Tibial nerve (tissue), 4 donors: ENCODE measurements around the gene WSCD2. TPM values are rescaled to one million over a fixed set of nuclear protein-coding genes. Genes with fewer than 3 reads are reported as not detected.

Experiments used
- DNase-seq, 2 donors: peaks; one replicate each; pipeline ENCODE4 v3.0.0-alpha.2; 2019; ENCODE audit warnings: low spot score in 2 of 2
- H3K27ac ChIP-seq, 4 donors: fragments of 200-600 bp; sonication (generic) in 3 of 4; one replicate each; pipeline ENCODE4 v1.5.1; 2017 to 2019; ENCODE audit warnings: mild to moderate bottlenecking in 1 of 4
- H3K27me3 ChIP-seq, 2 donors: fragments of 200-600 bp; sonication (generic) in 1 of 2; one replicate each; pipeline versions ENCODE4 v1.5.1 to v1.6.0; 2017 to 2019
- H3K36me3 ChIP-seq, 3 donors: fragments of 200-600 bp; sonication (generic); one replicate each; pipeline ENCODE4 v1.5.1; 2018 to 2019
- H3K4me1 ChIP-seq, 4 donors: fragments of 200-600 bp; sonication (generic) in 3 of 4; one replicate each; pipeline ENCODE4 v1.5.1; 2017 to 2019
- H3K4me3 ChIP-seq, 4 donors: fragments of 200-600 bp; sonication (generic) in 3 of 4; one replicate each; pipeline ENCODE4 v1.5.1; 2017 to 2019; ENCODE audit warnings: mild to moderate bottlenecking in 1 of 4, moderate library complexity in 1 of 4
- H3K9me3 ChIP-seq, 4 donors: fragments of 200-600 bp; sonication (generic) in 3 of 4; one replicate each; pipeline ENCODE4 v1.5.1; 2017 to 2019
- EP300 ChIP-seq, 2 donors: sonication (generic); formaldehyde crosslinking; IDR thresholded peaks; one replicate each; pipeline ENCODE4 v1.6.1; 2017; ENCODE audit warnings: antibody characterized with exemption in 2 of 2, mild to moderate bottlenecking in 1 of 2
- POLR2A ChIP-seq, 2 donors: fragments of 450-650 bp; IDR thresholded peaks; one replicate each; pipeline ENCODE4 v1.6.1; 2017; ENCODE audit warnings: antibody characterized with exemption in 2 of 2, mild to moderate bottlenecking in 2 of 2, moderate library complexity in 2 of 2
- WGBS, 2 donors: methylation state at CpG; one replicate each; pipeline ENCODE4 v1.1.5; 2018; 5-methylcytosine and 5-hydroxymethylcytosine counted together
- total RNA-seq, 4 donors: library from RNA; depleted of rRNA; stranded (reverse); fragments of >200 nt; gene quantifications; one replicate each; pipeline ENCODE4 v1.1.0, GENCODE V29; 2016
- TF ChIP-seq, protein P1 (sequence below), 5 experiments: fragments of 200-600 bp in 3 of 5; fragments of 450-650 bp in 2 of 5; sonication (generic) in 3 of 5; IDR thresholded peaks; one replicate each; pipeline ENCODE4 v1.5.1; 2016 to 2019; ENCODE audit warnings: antibody characterized with exemption in 5 of 5, mild to moderate bottlenecking in 3 of 5, moderate library complexity in 2 of 5

Gene WSCD2
- total RNA-seq, 4 donors from 2014 or later, result 4.2 to 38.9 (median 20.8) TPM

DNA sequence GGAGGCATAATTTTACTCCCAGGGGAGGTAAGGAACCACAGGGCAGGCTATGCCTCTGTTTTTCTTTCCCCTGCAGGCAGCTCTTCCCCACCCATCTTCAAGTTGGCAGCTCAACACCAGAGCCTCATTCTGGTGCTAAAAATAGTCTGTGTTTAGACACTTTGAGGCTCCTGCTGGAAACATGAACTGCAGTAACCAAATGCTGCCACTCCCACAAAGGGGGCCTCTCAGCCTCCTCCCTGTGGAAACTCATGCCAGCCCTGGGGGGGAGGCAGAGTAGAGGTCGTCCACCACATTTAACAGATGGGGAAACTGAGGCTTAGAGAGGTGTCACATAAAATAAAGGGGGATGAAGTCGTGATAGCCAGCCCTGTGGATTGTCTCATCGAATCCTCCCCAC, 61.4 kb downstream of the WSCD2 start:
- Histone ChIP-seq H3K27ac (peak overlapping the region in 2 of 4 donors; percentile 18 to 50), H3K4me1 (peaks cover 0 to 13% (median 0%) of the 10 kb centered on the region in 4 donors), H3K36me3 (no peaks in the 10 kb centered on the region), H3K4me3 (no peak overlapping the region), H3K9me3 (peaks cover 0 to 7% (median 0%) of the 10 kb centered on the region in 4 donors), H3K27me3 (no peaks in the 10 kb centered on the region)
- 51 to 54% methylated on average over 3 of the region's 3 CpGs for WGBS, 2 donors
- DNase-seq, result peak in 1 of 2 donors; percentile 5
- TF ChIP-seq, protein P1, sequence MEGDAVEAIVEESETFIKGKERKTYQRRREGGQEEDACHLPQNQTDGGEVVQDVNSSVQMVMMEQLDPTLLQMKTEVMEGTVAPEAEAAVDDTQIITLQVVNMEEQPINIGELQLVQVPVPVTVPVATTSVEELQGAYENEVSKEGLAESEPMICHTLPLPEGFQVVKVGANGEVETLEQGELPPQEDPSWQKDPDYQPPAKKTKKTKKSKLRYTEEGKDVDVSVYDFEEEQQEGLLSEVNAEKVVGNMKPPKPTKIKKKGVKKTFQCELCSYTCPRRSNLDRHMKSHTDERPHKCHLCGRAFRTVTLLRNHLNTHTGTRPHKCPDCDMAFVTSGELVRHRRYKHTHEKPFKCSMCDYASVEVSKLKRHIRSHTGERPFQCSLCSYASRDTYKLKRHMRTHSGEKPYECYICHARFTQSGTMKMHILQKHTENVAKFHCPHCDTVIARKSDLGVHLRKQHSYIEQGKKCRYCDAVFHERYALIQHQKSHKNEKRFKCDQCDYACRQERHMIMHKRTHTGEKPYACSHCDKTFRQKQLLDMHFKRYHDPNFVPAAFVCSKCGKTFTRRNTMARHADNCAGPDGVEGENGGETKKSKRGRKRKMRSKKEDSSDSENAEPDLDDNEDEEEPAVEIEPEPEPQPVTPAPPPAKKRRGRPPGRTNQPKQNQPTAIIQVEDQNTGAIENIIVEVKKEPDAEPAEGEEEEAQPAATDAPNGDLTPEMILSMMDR (IDR thresholded peaks at IDR 0.05), result no peak
- peak in 1 of 2 donors; percentile 25 for TF ChIP-seq EP300 (IDR thresholded peaks at IDR 0.05)

DNA sequence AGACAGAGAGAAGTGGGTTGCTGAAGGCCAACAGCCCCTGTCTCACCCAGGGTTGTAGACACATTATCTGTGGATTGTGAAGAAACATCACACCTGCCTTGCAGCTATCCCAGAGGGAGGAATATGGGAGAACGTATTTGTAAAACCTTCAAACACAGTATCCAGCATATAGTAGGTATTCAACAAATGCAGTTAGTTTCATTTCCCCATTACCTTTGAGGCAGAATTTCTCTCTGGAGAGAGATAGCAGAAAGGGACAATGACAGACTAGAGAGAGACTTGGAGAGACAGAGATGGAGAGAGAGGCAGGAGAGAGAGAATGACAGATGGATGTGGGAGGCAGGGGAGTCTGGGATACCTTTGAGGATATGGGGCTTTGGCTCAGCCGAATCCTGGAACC, 62.0 kb downstream of the WSCD2 start:
- Histone ChIP-seq H3K9me3 (peaks cover 0 to 7% (median 0%) of the 10 kb centered on the region in 4 donors), H3K4me3 (no peak overlapping the region), H3K27me3 (no peaks in the 10 kb centered on the region), H3K27ac (peak overlapping the region in 2 of 4 donors; percentile 18 to 50), H3K4me1 (peaks cover 0 to 13% (median 0%) of the 10 kb centered on the region in 4 donors), H3K36me3 (no peaks in the 10 kb centered on the region)
- 73 to 78% methylated on average over 2 of the region's 2 CpGs for WGBS, 2 donors
- TF ChIP-seq EP300 (IDR thresholded peaks at IDR 0.05) (no peak), POLR2A (IDR thresholded peaks at IDR 0.05) (no peak)
- TF ChIP-seq, protein P1 (IDR thresholded peaks at IDR 0.05), result no peak
- DNase-seq, result no peak

DNA sequence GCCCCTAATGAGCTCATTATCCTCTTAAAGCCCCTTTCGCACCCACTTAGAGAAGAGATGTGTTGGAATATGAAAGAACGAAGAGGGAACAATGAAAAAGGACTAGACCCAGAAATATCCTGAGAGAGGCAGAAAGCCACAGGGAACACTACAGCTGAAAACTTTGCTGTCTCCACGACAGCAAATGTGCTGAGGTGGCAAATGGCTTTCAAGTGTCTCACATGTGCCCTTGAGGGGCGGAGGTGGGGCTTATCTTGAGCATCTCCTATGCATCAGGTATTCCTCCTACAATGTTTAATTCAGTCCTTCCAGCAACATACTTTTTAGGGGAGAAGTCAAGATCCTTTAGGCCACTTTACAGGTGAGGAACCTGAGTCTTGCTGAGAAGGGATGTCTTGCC, 62.9 kb downstream of the WSCD2 start:
- peak overlapping the region in 1 of 4 donors; percentile 50 for H3K27ac ChIP-seq
- no peak for DNase-seq
- H3K4me1 ChIP-seq, result peaks cover 0 to 13% (median 0%) of the 10 kb centered on the region in 4 donors
- H3K36me3 ChIP-seq, result no peaks in the 10 kb centered on the region
- TF ChIP-seq, protein P1 (IDR thresholded peaks at IDR 0.05), result no peak
- TF ChIP-seq EP300 (IDR thresholded peaks at IDR 0.05) (no peak), POLR2A (IDR thresholded peaks at IDR 0.05) (no peak)
- whole genome bisulfite sequencing, 2 donors, result 52 to 65% methylated on average over 4 of the region's 4 CpGs
- no peaks in the 10 kb centered on the region for H3K27me3 ChIP-seq
- H3K4me3 ChIP-seq, result no peak overlapping the region
- peaks cover 0 to 7% (median 0%) of the 10 kb centered on the region in 4 donors for H3K9me3 ChIP-seq

DNA sequence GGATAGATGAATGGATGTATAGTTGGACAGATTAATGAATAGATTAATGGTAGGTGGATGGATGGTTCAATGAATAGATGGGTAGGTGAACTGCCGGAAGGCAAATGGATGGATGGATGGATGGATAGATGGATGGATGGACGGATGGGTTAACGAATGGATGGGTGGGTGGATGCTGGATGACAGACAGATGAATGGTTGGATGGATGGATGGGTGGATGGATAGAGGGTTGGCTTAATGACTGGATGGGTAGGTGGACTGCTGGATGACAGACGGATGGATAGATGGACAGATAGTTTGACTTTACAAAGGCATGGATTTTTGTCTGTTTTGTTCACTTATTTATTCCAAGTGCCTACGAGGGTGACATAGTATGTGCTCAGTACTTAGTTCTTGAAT, 64.4 kb downstream of the WSCD2 start:
- no peaks in the 10 kb centered on the region for H3K27me3 ChIP-seq
- no peak for TF ChIP-seq POLR2A (IDR thresholded peaks at IDR 0.05)
- no peak for DNase-seq
- H3K36me3 ChIP-seq, result no peaks in the 10 kb centered on the region
- H3K4me1 ChIP-seq, result peaks cover 0 to 13% (median 0%) of the 10 kb centered on the region in 4 donors
- no peak overlapping the region for H3K27ac ChIP-seq
- peaks cover 0 to 7% (median 0%) of the 10 kb centered on the region in 4 donors for H3K9me3 ChIP-seq
- 75 to 77% methylated on average over 5 of the region's 5 CpGs for WGBS, 2 donors
- H3K4me3 ChIP-seq, result no peak overlapping the region

DNA sequence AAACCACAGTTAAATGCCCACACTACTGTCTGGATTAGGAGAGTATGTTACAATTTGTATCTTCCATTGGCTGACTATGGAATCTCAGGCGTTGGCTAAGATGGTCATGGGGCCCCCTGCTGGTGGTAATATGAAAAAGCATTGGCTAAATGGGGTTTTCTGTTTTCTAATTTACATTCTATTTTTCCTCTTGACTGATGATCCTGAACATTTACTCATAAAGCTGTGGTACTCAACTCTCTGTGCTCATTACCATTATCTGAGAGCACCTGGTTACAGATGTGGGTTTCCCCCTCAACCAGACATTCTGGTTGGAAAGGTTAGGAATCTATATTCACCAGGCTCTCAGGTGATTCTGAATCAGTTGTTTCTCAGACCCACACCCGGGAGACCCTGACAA, 64.8 kb downstream of the WSCD2 start:
- Histone ChIP-seq H3K9me3 (peaks cover 0 to 7% (median 0%) of the 10 kb centered on the region in 4 donors), H3K27ac (no peak overlapping the region), H3K4me3 (no peak overlapping the region), H3K36me3 (no peaks in the 10 kb centered on the region), H3K27me3 (no peaks in the 10 kb centered on the region), H3K4me1 (peaks cover 0 to 13% (median 0%) of the 10 kb centered on the region in 4 donors)
- WGBS, 2 donors, result 23 to 27% methylated on average over 2 of the region's 2 CpGs
- TF ChIP-seq, protein P1 (IDR thresholded peaks at IDR 0.05), result peak; percentile 49 to 69 (median 53)
- TF ChIP-seq EP300 (IDR thresholded peaks at IDR 0.05), result no peak
- DNase-seq, result peak in 1 of 2 donors; percentile 21

DNA sequence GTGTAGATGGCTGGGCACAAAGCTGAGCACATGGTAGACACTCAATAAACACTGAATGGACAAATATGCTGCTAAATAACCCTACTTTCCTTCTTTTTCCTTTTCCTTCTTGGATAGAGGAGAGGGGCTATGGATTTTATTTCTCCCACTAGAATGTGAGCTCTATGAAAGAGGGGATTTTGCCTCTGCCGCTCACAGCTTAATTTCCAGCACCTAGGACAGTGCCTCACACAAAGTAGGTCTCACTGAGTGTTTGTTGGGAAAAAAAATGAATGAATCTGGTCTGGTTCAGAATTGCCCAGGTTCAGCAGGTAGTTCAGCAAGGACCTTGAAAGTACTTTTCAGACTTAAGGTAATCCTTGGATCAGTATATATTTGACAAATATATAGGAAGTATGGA, 65.5 kb downstream of the WSCD2 start:
- no peak for DNase-seq
- peaks cover 0 to 1% (median 0%) of the 10 kb centered on the region in 4 donors for H3K9me3 ChIP-seq
- no peaks in the 10 kb centered on the region for H3K27me3 ChIP-seq
- no peaks in the 10 kb centered on the region for H3K36me3 ChIP-seq
- no peak overlapping the region for H3K4me3 ChIP-seq
- 38 to 75% methylated on average over 1 of the region's 1 CpG for WGBS, 2 donors
- peaks cover 0 to 13% (median 0%) of the 10 kb centered on the region in 4 donors for H3K4me1 ChIP-seq
- no peak overlapping the region for H3K27ac ChIP-seq
- TF ChIP-seq POLR2A (IDR thresholded peaks at IDR 0.05) (no peak), EP300 (IDR thresholded peaks at IDR 0.05) (no peak)
- TF ChIP-seq, protein P1 (IDR thresholded peaks at IDR 0.05), result no peak
